HG03469 (cell line): ENCODE results near the gene PPP2R3B.
"Not testable (repeated sequence)": the region's sequence is repeated elsewhere in the genome, so short reads cannot be mapped to it uniquely, and the experiment has no call there.

ENCODE experiments used
- ATAC-seq: cut with Tn5 transposase; IDR thresholded peaks from one replicate; pipeline ENCODE4 v1.9.1; 2021; ENCODE audit warnings: mild to moderate bottlenecking, moderate library complexity, moderate number of reproducible peaks; ENCODE audit not compliant: unreplicated experiment

The PPP2R3B gene

GRCh38 chrX:410296-410695 lies 23.6 kb upstream of the PPP2R3B start:
- no peak for ATAC-seq

DNA sequence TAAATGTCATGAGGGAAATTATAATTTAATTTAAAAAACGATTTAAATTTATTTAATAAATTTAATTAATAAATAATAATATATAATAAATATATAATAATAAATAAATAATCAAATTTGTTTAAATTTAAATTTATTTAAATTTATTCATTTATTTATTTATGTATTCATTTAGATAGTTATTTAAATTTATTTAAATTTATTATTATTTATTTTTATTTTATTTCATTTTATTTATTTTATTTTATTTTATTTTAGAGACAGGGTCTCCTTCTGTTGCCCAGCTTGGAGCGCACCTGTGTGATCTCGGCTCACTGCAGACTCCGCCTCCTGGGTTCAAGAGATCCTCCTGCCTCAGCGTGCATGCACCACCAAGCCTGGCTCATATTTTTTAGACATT lies 18.4 kb upstream of the PPP2R3B start:
- ATAC-seq = no peak

DNA sequence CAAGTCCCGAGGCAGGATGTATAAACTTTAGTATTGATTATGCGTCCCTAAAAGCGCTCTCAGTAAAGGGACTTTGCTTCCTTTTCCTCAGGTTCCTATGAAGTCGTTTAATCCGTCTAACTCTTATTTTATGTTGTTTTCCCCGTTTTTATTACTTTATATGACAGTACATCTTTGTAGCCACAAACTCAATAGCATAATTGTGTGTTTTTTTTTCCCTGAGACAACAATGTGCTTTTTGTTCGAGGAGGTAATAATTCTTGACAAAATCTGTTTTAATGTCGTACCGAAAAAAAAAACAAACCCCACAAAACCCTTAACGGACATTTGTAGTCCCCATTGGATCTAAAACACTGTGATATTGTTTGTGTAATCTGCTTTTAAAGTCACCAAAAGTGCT lies 17.9 kb upstream of the PPP2R3B start:
- no peak for ATAC-seq

DNA sequence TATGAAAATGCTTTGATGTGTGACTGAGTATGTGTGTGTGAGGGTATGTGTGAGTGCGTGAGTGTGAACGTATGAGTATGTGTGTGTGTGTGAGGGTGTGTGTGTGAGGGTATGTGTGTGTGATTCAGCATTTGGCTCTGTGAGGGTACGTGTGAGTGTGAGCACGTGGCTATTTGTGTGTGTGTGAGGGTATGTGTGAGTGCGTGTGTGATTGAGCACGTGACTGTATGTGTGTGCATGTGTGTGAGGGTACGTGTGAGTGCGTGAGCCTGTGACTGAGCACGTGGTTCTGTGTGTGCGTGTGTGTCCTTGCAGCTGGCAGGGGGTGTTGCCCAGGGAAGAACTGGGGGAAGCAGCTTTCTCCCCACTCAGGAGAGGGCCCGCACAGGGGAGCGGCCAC lies 16.1 kb upstream of the PPP2R3B start:
- ATAC-seq = no peak

GRCh38 chrX:400258-400657 lies 13.6 kb upstream of the PPP2R3B start:
- ATAC-seq = no peak

- ATAC-seq = no peak
Observed at GRCh38 chrX:397575-397974, 10.9 kb upstream of the PPP2R3B start.

- no peak for ATAC-seq
Observed at GRCh38 chrX:394830-395229, 8.1 kb upstream of the PPP2R3B start.

DNA sequence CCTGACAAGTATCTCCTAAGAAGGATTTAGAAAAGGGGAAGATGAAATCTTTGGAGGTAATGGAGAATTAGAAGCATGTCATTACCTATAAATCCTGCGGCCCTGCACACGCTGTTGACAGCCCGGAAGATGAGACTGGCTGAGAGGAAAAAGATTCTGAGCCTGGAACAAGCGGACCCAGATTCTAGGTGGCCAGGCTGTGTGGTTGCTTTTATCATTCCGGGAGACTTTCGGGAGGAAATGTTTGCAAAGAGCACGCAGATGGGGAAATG lies 5.8 kb upstream of the PPP2R3B start:
- ATAC-seq = no peak

- ATAC-seq = no peak
Observed at GRCh38 chrX:391717-392574, 5.2 kb upstream of the PPP2R3B start.

GRCh38 chrX:390459-390858 lies 3.8 kb upstream of the PPP2R3B start:
- no peak for ATAC-seq

GRCh38 chrX:389021-389441 lies 2.3 kb upstream of the PPP2R3B start:
- ATAC-seq = no peak

GRCh38 chrX:387729-388128 lies 1.0 kb upstream of the PPP2R3B start:
- ATAC-seq = no peak

DNA sequence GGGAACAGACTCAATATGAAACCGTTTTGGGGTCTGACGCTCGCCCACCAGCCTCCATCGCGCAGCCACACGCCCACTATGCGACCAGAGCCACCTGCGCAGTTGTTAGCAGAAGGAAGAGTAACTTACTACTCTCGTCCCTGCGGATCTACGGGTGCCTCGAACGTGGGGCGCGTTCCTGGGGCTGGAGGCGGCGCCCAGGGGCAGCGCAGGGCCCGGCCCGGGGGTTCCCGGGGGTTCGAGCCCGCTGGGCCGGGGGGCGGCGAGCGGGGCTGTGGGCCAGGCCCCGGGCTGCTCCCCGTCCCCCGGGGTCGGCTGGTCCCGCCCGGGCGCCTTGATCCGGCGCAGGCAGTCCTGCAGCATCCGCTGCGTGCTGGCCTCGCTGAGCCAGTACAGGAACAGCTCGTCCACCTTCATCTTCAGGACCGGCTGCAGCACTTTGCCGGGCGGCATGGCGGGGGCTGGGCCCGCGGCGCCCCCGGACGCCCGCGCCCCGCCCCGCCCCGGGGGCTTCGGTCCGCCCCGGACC lies 404 bp downstream of the PPP2R3B start:
- peak; percentile 28 for ATAC-seq

DNA sequence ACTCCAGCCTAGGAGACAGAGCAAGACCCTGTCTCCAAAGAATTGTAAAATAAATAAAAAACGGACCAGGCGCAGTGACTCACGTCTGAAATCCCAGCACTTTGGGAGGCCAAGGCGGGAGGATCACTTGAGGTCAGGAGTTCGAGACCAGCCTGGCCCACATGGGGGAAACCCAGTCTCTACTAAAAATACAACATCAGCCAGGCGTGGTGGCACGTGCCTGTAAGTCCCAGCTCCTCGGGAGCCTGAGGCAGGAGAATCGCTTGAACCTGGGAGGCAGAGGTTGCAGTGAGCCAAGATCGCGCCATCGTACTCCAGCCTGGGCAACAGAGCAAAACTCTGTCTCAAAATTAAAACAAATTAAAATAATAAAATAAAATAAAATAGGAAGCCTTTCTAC lies 971 bp downstream of the PPP2R3B start:
- not testable (repeated sequence) for ATAC-seq

DNA sequence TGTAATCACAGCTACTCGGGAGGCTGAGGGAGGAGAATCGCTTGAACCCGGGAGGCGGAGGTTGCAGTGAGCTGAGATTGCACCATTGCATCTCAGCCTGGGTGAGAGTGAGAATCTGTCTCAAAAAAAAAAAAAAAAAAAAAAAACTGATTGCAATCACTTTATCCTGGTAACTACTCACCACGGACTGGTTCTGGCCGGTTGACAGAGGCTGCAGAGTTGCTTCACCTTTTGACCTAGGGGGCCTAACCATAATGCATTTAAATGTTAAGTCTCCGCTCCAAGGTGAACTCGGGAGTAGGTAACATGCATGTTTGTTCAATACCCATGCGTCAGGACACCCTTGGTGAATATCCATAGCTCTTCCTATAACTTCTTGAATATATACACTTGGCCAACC lies 1.8 kb downstream of the PPP2R3B start:
- no peak for ATAC-seq

DNA sequence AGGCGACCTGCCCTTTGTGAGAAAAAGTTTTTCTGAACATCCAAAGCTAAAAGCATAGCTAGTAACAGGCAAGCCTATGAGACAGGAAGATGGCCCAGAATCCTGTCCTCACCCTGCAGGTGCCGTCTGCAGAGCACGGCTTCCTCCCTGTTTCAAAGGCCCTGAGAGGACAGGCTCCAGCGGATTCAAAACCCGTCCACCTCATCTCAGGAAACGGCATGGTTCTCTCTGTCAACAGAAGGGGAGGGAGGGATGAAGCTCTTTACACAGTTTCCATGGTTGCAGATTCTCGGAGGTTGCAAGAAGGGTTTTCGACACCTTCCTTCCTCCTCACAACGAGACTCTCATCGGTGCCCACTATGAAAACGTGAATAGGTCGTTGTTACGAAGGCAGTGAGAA lies 8.3 kb downstream of the PPP2R3B start:
- ATAC-seq = no peak

DNA sequence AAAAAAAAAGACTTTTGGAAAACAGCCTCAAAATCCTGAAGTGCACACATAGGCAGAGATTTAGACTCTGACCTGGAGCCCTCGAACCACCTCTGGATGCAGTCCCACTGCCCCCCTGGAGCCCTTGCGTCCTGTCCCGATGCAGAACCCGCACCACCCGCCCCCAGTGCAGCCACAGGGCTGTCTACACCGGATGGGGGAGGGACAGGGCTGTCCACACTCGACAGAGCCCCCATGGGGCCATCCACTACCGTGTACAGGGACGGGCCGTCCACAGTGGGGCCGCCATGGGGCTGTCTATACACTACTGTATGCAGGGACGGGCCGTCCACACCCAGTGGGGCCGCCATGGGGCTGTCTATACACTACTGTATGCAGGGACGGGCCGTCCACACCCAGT lies 10.5 kb downstream of the PPP2R3B start:
- ATAC-seq = not testable (repeated sequence)

- no peak for ATAC-seq
Observed at GRCh38 chrX:375181-376036, 11.3 kb downstream of the PPP2R3B start.

- ATAC-seq = no peak
Observed at GRCh38 chrX:374596-374995, 12.1 kb downstream of the PPP2R3B start.

DNA sequence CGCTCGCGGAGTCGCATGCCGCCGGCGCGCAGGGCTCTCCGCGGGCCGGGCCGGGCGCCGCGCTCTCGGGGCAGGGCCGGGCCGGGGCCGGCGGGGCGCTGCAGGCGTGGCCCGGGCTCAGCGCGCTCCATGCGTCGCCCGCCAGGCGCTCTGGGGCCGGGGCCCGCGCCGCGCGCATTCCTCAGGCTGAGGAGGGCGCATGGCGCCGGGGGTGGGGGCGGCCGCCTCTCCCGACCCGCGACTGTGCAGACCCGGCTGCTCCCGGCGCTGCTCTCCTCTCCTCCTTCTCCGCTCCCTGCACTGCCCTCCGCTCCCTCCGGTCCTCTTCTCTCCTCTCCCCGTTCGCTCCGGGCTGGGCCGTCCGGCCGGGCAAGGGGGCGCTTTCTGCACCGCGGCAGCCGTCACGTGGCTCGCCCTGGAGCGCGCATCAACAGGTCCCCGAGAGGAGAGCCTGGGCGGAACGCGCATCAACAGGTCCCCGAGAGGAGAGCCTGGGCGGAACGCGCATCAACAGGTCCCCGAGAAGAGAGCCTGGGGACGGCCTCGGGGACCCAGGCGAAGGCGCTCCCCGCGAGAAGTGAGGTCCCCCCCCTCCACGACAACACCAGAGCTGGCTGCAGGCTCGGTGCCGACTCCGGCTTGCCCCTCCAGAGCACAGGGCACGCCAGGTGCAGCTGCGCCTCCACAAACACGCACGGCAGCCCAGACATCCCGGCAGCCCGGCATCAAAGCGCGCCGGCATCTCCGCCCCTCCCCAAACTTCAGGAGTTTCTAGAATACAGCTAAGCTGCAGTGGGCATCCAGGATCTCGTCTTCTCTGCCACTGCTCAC lies 12.9 kb downstream of the PPP2R3B start:
- no peak for ATAC-seq
